Fibroblast of villous mesenchyme (primary cell): Measurements from ENCODE around the gene PRIM2. TPM values are rescaled to one million over a fixed set of nuclear protein-coding genes. Genes with fewer than 3 reads are reported as not detected.
"Not testable (repeated sequence)": the region's sequence is repeated elsewhere in the genome, so short reads cannot be mapped to it uniquely, and the experiment has no call there.

ENCODE experiments used
- DNase-seq: peaks from one replicate; pipeline ENCODE4 v3.0.0-alpha.2; 2010; ENCODE audit warnings: low read depth
- H3K4me3 ChIP-seq: 2 replicates; pipeline ENCODE4 v1.5.1; 2011; ENCODE audit warnings: low read depth, mild to moderate bottlenecking, low read length
- total RNA-seq: library from RNA; depleted of rRNA; stranded (reverse); fragments of >200 nt; gene quantifications from 2 replicates; pipeline ENCODE4 v1.2.3, GENCODE V29; 2012
- TF ChIP-seq, protein P1 (sequence below): IDR thresholded peaks from 2 replicates; pipeline ENCODE4 v1.5.1; 2012; ENCODE audit warnings: low read depth, mild to moderate bottlenecking, low read length; ENCODE audit not compliant: insufficient read depth

PRIM2 gene, protein sequence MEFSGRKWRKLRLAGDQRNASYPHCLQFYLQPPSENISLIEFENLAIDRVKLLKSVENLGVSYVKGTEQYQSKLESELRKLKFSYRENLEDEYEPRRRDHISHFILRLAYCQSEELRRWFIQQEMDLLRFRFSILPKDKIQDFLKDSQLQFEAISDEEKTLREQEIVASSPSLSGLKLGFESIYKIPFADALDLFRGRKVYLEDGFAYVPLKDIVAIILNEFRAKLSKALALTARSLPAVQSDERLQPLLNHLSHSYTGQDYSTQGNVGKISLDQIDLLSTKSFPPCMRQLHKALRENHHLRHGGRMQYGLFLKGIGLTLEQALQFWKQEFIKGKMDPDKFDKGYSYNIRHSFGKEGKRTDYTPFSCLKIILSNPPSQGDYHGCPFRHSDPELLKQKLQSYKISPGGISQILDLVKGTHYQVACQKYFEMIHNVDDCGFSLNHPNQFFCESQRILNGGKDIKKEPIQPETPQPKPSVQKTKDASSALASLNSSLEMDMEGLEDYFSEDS
- 33.8 and 51.0 TPM in 2 replicates for total RNA-seq

- H3K4me3 ChIP-seq: peak within 1 kb of the TSS; percentile 63
- peak; percentile 78 for DNase-seq
- TF ChIP-seq, protein P1, sequence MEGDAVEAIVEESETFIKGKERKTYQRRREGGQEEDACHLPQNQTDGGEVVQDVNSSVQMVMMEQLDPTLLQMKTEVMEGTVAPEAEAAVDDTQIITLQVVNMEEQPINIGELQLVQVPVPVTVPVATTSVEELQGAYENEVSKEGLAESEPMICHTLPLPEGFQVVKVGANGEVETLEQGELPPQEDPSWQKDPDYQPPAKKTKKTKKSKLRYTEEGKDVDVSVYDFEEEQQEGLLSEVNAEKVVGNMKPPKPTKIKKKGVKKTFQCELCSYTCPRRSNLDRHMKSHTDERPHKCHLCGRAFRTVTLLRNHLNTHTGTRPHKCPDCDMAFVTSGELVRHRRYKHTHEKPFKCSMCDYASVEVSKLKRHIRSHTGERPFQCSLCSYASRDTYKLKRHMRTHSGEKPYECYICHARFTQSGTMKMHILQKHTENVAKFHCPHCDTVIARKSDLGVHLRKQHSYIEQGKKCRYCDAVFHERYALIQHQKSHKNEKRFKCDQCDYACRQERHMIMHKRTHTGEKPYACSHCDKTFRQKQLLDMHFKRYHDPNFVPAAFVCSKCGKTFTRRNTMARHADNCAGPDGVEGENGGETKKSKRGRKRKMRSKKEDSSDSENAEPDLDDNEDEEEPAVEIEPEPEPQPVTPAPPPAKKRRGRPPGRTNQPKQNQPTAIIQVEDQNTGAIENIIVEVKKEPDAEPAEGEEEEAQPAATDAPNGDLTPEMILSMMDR: no peak
These were observed at the start of gene PRIM2 for GRCh38 chr6:57317060-57317943. Gene PRIM2 (plus strand): TSS chr6:57317630. CDS start chr6:57318446, 816 bp downstream.

- no peak for DNase-seq
- TF ChIP-seq, protein P1: no peak
- H3K4me3 ChIP-seq: no peak overlapping the region
These were observed 49.2 kb upstream of the PRIM2 start for GRCh38 chr6:57268294-57268640.

DNA sequence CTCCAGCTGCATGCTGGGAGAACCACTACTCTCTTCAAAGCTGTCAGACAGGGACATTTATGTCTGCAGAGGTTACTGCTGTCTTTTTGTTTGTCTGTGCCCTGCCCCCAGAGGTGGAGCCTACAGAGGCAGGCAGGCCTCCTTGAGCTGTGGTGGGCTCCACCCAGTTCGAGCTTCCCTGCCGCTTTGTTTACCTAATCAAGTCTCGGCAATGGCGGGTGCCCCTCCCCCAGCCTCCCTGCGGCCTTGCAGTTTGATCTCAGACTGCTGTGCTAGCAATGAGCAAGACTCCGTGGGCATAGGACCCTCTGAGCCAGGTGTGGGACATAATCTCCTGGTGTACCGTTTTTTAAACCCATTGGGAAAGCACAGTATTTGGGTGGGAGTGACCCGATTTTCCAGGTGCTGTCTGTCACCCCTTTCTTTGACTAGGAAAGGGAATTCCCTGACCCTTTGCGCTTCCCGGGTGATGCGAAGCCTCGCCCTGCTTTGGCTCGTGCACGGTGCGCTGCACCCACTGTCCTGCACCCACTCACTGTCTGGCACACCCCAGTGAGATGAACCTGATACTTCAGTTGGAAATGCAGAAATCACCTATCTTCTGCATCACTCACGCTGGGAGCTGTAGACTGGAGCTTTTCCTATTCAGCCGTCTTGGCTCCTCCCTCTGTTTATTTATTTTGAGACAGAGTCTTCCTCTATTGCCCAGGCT, 43.2 kb upstream of the PRIM2 start:
- not testable (repeated sequence) for DNase-seq, H3K4me3 ChIP-seq

DNA sequence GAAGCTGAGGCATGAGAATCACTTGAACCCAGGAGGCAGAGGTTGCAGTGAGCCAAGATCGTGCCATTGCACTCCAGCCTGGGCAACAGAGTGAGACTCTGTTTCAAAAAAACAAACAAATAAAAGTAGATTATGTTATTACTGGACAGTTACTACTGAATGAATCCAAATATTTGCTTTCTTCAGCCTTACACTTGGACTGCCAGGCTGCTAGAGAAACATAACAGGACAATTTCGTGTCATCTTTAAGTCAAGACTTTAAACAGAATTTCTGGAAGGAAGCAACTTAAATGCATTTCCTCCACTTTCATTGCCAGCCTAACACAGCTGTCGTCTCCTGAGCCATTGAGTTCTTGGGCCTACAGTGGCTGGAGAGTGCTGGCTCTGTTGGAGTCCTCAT, 42.0 kb upstream of the PRIM2 start:
- TF ChIP-seq, protein P1: no peak
- DNase-seq: no peak
- H3K4me3 ChIP-seq: no peak overlapping the region

- no peak overlapping the region for H3K4me3 ChIP-seq
- DNase-seq: no peak
- TF ChIP-seq, protein P1: no peak
These were observed 40.5 kb upstream of the PRIM2 start for GRCh38 chr6:57276946-57277345.

GRCh38 chr6:57278570-57278969, 38.9 kb upstream of the PRIM2 start:
- TF ChIP-seq, protein P1: no peak
- H3K4me3 ChIP-seq: no peak overlapping the region
- DNase-seq: no peak
